ENCODE results near the gene NUP93. TPM values are rescaled to one million over a fixed set of nuclear protein-coding genes. Genes with fewer than 3 reads are reported as not detected.

Gene NUP93
- total and polyA plus RNA-seq, 2 experiments from 2014 or later = 139 to 187 TPM

GRCh38 chr16:56682703-56683397 lies 47.1 kb upstream of the NUP93 start:
- TF ChIP-seq EZH2 (IDR thresholded peaks at IDR 0.05; ENCODE audit: low read depth, unreplicated experiment) (no peak), EZH2phosphoT487 (IDR thresholded peaks at IDR 0.05; ENCODE audit: unreplicated experiment) (no peak), ZNF331 (CRISPR knock-in tag; IDR thresholded peaks at IDR 0.05; ENCODE audit: low read depth) (no peak), NANOG (IDR thresholded peaks at IDR 0.05; ENCODE audit: borderline replicate concordance) (no peak)
- H3K4me1 ChIP-seq (ENCODE audit: insufficient read depth) = peaks cover 27% of the 10 kb centered on the region
- Mint-ChIP-seq H3K36me3 (ENCODE audit: low read depth) (peaks cover 40% of the 10 kb centered on the region), H3K4me1 (peaks cover 24% of the 10 kb centered on the region), H3K27me3 (ENCODE audit: insufficient read depth, low read depth, poor library complexity) (peaks cover 24% of the 10 kb centered on the region), H3K4me3 (peak overlapping the region; percentile 93), H3K27ac (peak overlapping the region; percentile 43; the same call in 1 of the 2 replicates), H3K9me3 (peaks cover 11% of the 10 kb centered on the region; the same call in 2 of the 3 replicates)
- ATAC-seq (peak; percentile 27), DNase-seq (ENCODE audit: low spot score) (peak; percentile 37)
- H3K27me3 ChIP-seq (ENCODE audit: insufficient read depth) = peaks cover 24% of the 10 kb centered on the region
- no peak overlapping the region for H3K27ac ChIP-seq (ENCODE audit: low read depth)
- H3K4me3 ChIP-seq = peak overlapping the region; percentile 86
- peak overlapping the region; percentile 96 for H3K4me2 ChIP-seq
- no peaks in the 10 kb centered on the region for H3K9me2 ChIP-seq (ENCODE audit: insufficient read depth)
- peak overlapping the region; percentile 95 for H2AFZ ChIP-seq
- peaks cover 14% of the 10 kb centered on the region for H3K79me2 ChIP-seq (replicated peaks; ENCODE audit: insufficient read depth)
- no peaks in the 10 kb centered on the region for H4K20me1 ChIP-seq (replicated peaks; ENCODE audit: insufficient read depth)
- no peaks in the 10 kb centered on the region for H3K36me3 ChIP-seq (ENCODE audit: insufficient read depth)
- H3F3A ChIP-seq (replicated peaks; ENCODE audit: low read depth) = peaks cover 7% of the 10 kb centered on the region; the same call in 1 of the 2 replicates

- ATAC-seq = peak; percentile 4; the same call in 1 of the 3 replicates
- Histone ChIP-seq H2AFZ (no peak overlapping the region), H3K79me2 (replicated peaks; ENCODE audit: insufficient read depth) (peaks cover 14% of the 10 kb centered on the region), H3F3A (replicated peaks; ENCODE audit: low read depth) (peaks cover 7% of the 10 kb centered on the region; the same call in 1 of the 2 replicates), H3K27ac (ENCODE audit: low read depth) (no peak overlapping the region), H3K36me3 (ENCODE audit: insufficient read depth) (no peaks in the 10 kb centered on the region), H3K4me1 (ENCODE audit: insufficient read depth) (peaks cover 27% of the 10 kb centered on the region), H3K4me2 (peak overlapping the region; percentile 96), H3K9me2 (ENCODE audit: insufficient read depth) (no peaks in the 10 kb centered on the region), H4K20me1 (replicated peaks; ENCODE audit: insufficient read depth) (no peaks in the 10 kb centered on the region), H3K27me3 (ENCODE audit: insufficient read depth) (peaks cover 24% of the 10 kb centered on the region), H3K4me3 (peak overlapping the region; percentile 86)
- H3K36me3 Mint-ChIP-seq (ENCODE audit: low read depth) = peaks cover 42% of the 10 kb centered on the region
- peak; percentile 33 for DNase-seq (ENCODE audit: low spot score)
- H3K27ac Mint-ChIP-seq = no peak overlapping the region
- peaks cover 26% of the 10 kb centered on the region for H3K27me3 Mint-ChIP-seq (ENCODE audit: insufficient read depth, low read depth, poor library complexity)
- H3K4me3 Mint-ChIP-seq = peak overlapping the region; percentile 93
- no peak for TF ChIP-seq EZH2 (IDR thresholded peaks at IDR 0.05; ENCODE audit: low read depth, unreplicated experiment)
- peaks cover 11% of the 10 kb centered on the region; the same call in 2 of the 3 replicates for H3K9me3 Mint-ChIP-seq
- H3K4me1 Mint-ChIP-seq = peaks cover 24% of the 10 kb centered on the region
Measured at GRCh38 chr16:56683424-56684172, 46.3 kb upstream of the NUP93 start.

GRCh38 chr16:56684256-56684925 lies 45.5 kb upstream of the NUP93 start:
- Histone ChIP-seq H3K27me3 (ENCODE audit: insufficient read depth) (peaks cover 24% of the 10 kb centered on the region), H3F3A (replicated peaks; ENCODE audit: low read depth) (peaks cover 7% of the 10 kb centered on the region; the same call in 1 of the 2 replicates), H3K79me2 (replicated peaks; ENCODE audit: insufficient read depth) (peaks cover 14% of the 10 kb centered on the region), H3K4me3 (no peak overlapping the region), H3K4me2 (no peak overlapping the region; the same call in 1 of the 2 replicates), H3K9me2 (ENCODE audit: insufficient read depth) (no peaks in the 10 kb centered on the region), H4K20me1 (replicated peaks; ENCODE audit: insufficient read depth) (no peaks in the 10 kb centered on the region), H3K4me1 (ENCODE audit: insufficient read depth) (peaks cover 29% of the 10 kb centered on the region), H3K27ac (ENCODE audit: low read depth) (no peak overlapping the region), H2AFZ (no peak overlapping the region), H3K36me3 (ENCODE audit: insufficient read depth) (no peaks in the 10 kb centered on the region)
- Mint-ChIP-seq H3K4me1 (peaks cover 26% of the 10 kb centered on the region), H3K36me3 (ENCODE audit: low read depth) (peaks cover 43% of the 10 kb centered on the region), H3K27ac (0 out of 2 replicates have a peak overlapping the region, but pooled peaks have one; percentile 38), H3K9me3 (peaks cover 11% of the 10 kb centered on the region; the same call in 2 of the 3 replicates), H3K27me3 (ENCODE audit: insufficient read depth, low read depth, poor library complexity) (peaks cover 29% of the 10 kb centered on the region), H3K4me3 (peak overlapping the region; percentile 93)
- no peak for TF ChIP-seq EZH2phosphoT487 (IDR thresholded peaks at IDR 0.05; ENCODE audit: unreplicated experiment)
- peak; percentile 64 for TF ChIP-seq POLR2AphosphoS5 (IDR thresholded peaks at IDR 0.05; ENCODE audit: low read depth)
- no peak for TF ChIP-seq EZH2 (IDR thresholded peaks at IDR 0.05; ENCODE audit: low read depth, unreplicated experiment)
- TF ChIP-seq ZNF331 (CRISPR knock-in tag; IDR thresholded peaks at IDR 0.05; ENCODE audit: low read depth) = no peak
- no peak for TF ChIP-seq CREB1 (CRISPR knock-in tag; IDR thresholded peaks at IDR 0.05; ENCODE audit: low read depth)
- DNase-seq (ENCODE audit: low spot score) (no peak), ATAC-seq (no peak)

Measured in GM23338 (cell line).